HepG2 (cell line): ENCODE results near the gene DCUN1D2. TPM values are rescaled to one million over a fixed set of nuclear protein-coding genes. Genes with fewer than 3 reads are reported as not detected.

ENCODE experiments used
- CENPT ChIP-seq: sonication (generic); formaldehyde crosslinking; IDR thresholded peaks from 2 replicates; pipeline ENCODE4 v1.8.0; 2022; ENCODE audit warnings: low read depth, mild to moderate bottlenecking, moderate library complexity, missing genetic modification reagents
- DR1 ChIP-seq: sonication (generic); formaldehyde crosslinking; IDR thresholded peaks from 2 replicates; pipeline ENCODE4 v1.8.0; 2021; ENCODE audit warnings: mild to moderate bottlenecking, missing genetic modification reagents, inconsistent platforms
- E2F5 ChIP-seq: sonication (generic); formaldehyde crosslinking; conservative IDR thresholded peaks from 2 replicates; pipeline ENCODE4 v1.4.0; 2020; ENCODE audit warnings: missing genetic modification reagents
- FOSL2 ChIP-seq: sonication (generic); formaldehyde crosslinking; IDR thresholded peaks from 2 replicates; pipeline ENCODE4 v1.4.0; 2020; ENCODE audit warnings: missing genetic modification reagents
- KDM4B ChIP-seq: sonication (generic); formaldehyde crosslinking; IDR thresholded peaks from 2 replicates; pipeline ENCODE4 v1.4.0; 2020; ENCODE audit warnings: missing genetic modification reagents
- NR2C2 ChIP-seq: sonication (generic); formaldehyde crosslinking; IDR thresholded peaks from 2 replicates; pipeline ENCODE4 v1.4.0; 2020; ENCODE audit warnings: missing genetic modification reagents, mild to moderate bottlenecking, moderate library complexity, borderline replicate concordance
- PATZ1 ChIP-seq: sonication (generic); formaldehyde crosslinking; IDR thresholded peaks from 2 replicates; pipeline ENCODE4 v1.4.0; 2020; ENCODE audit warnings: missing genetic modification reagents
- PHF8 ChIP-seq: sonication (generic); formaldehyde crosslinking; IDR thresholded peaks from 2 replicates; pipeline ENCODE4 v1.5.0; 2020; ENCODE audit warnings: missing genetic modification reagents
- POGZ ChIP-seq: sonication (generic); formaldehyde crosslinking; IDR thresholded peaks from 2 replicates; pipeline ENCODE4 v1.4.0; 2020; ENCODE audit warnings: mild to moderate bottlenecking, missing genetic modification reagents
- POLR2A ChIP-seq, 2 experiments: IDR thresholded peaks; 2 replicates each; pipeline ENCODE4 v1.6.1; 2011; ENCODE audit warnings: low read depth in 2 of 2, low read length in 2 of 2, mild to moderate bottlenecking in 1 of 2, moderate library complexity in 1 of 2; ENCODE audit not compliant: insufficient read depth in 1 of 2
- PRMT3 ChIP-seq: sonication (generic); formaldehyde crosslinking; IDR thresholded peaks from 2 replicates; pipeline ENCODE4 v1.8.1; 2022; ENCODE audit warnings: low read depth, mild to moderate bottlenecking, moderate library complexity, missing genetic modification reagents, borderline replicate concordance
- TRAFD1 ChIP-seq: sonication (generic); formaldehyde crosslinking; IDR thresholded peaks from 2 replicates; pipeline ENCODE4 v1.5.1; 2020; ENCODE audit warnings: missing genetic modification reagents, mild to moderate bottlenecking, borderline replicate concordance
- ZBTB43 ChIP-seq: sonication (generic); formaldehyde crosslinking; conservative IDR thresholded peaks from 2 replicates; pipeline ENCODE4 v1.4.0; 2020; ENCODE audit warnings: missing genetic modification reagents
- ZNF143 ChIP-seq: sonication (generic); formaldehyde crosslinking; IDR thresholded peaks from 2 replicates; pipeline ENCODE4 v1.4.0; 2020; ENCODE audit warnings: missing genetic modification reagents
- ZNF44 ChIP-seq: sonication (generic); formaldehyde crosslinking; IDR thresholded peaks from 2 replicates; pipeline ENCODE4 v1.5.1; 2020; ENCODE audit warnings: mild to moderate bottlenecking, missing genetic modification reagents
- ZNF451 ChIP-seq: sonication (generic); formaldehyde crosslinking; IDR thresholded peaks from 2 replicates; pipeline ENCODE4 v1.5.0; 2020; ENCODE audit warnings: mild to moderate bottlenecking, missing genetic modification reagents
- ZNF7 ChIP-seq: IDR thresholded peaks from 2 replicates; pipeline ENCODE4 v1.6.1; 2016; ENCODE audit warnings: missing biosample characterization, missing genetic modification reagents
- ZNF761 ChIP-seq: sonication (generic); formaldehyde crosslinking; conservative IDR thresholded peaks from 2 replicates; pipeline ENCODE4 v1.4.0; 2020; ENCODE audit warnings: mild to moderate bottlenecking, missing genetic modification reagents
- ZSCAN25 ChIP-seq: sonication (generic); formaldehyde crosslinking; IDR thresholded peaks from 2 replicates; pipeline ENCODE4 v1.8.0; 2022; ENCODE audit warnings: mild to moderate bottlenecking, missing genetic modification reagents
- polyA plus RNA-seq, 8 experiments: library from polyadenylated mRNA; depleted of rRNA in 3 of 8; stranded (reverse) in 7 of 8; unstranded in 1 of 8; fragments of >200 nt; fragmentation: Illumina TruSeq in 4 of 8; extraction: Trizol in 4 of 8; gene quantifications; 2 replicates each; pipeline versions ENCODE4 v1.2.1 to v1.2.3, GENCODE V29; 2011 to 2016; ENCODE audit warnings: low read depth in 4 of 8, missing spikeins in 1 of 8, mixed read lengths in 1 of 8; ENCODE audit not compliant: insufficient read depth in 1 of 8
- total RNA-seq, 5 experiments: library from RNA; depleted of rRNA; stranded (reverse); fragments of >200 nt; fragmentation: Illumina TruSeq; extraction: Trizol; gene quantifications; 2 replicates each; pipeline ENCODE4 v1.2.3, GENCODE V29; 2016; ENCODE audit warnings: low read depth in 1 of 5
- TF ChIP-seq, protein P1 (sequence below): sonication (generic); formaldehyde crosslinking; IDR thresholded peaks from 2 replicates; pipeline ENCODE4 v1.8.1; 2023; ENCODE audit warnings: mild to moderate bottlenecking, moderate library complexity, missing genetic modification reagents
- TF ChIP-seq, protein P2 (sequence below): IDR thresholded peaks from 2 replicates; pipeline ENCODE4 v1.6.1; 2016; ENCODE audit warnings: control low read depth

Gene DCUN1D2
- total and polyA plus RNA-seq, 2 of the 13 experiments (the other 11 are each of a cell fraction or from before 2014, with no cell fraction given) = 9.1 to 9.6 TPM

DNA sequence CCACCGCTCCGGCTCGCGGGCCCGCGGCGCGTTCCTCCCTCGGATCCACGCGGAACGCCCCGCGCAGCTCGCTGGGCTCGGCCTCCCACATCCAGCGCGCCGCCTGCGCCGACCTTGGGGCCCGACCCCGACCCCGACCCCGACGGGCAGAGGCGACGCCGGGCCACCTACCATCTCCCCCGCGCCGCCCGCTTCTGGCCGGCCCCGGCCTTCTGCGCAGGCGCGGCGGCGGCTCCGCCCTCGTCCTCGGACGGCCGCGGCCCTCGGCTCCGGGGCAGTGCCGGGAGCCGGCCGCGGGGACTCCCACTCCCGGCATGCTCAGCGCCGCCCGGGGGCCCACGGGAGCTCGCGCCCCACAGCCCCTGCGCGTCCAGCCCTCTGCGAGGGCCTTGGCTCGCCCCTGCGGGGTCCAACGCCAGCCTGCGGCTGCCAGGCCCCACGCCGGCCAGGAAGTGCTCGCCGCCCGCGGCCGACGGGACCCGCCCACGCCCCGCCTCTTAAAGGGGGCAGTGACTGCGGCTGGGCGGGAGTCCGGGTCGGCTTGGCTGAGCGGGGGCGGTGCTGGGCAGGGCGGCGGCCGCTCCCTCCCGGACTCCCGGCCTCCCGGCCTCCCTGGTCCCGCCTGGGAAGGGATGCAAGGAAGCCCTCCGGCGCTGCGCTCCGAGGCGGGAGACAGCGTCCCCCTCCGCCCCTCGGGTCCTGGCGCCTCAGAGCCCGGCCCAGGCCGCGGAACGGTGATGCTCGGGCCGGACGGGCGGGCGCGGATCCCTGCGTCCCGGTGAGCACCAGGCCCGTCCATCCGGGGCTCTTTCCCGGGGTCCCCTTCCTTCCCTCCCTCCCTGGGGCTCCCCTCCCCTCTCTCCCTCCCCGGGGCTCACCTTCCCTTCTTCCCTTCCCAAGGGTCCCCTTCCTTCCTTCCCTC is at the start of gene DCUN1D2 (continued):
- TF ChIP-seq POLR2A (IDR thresholded peaks at IDR 0.05; ENCODE audit: insufficient read depth in 1 of 2, low read depth in 2 of 2, low read length in 2 of 2) (peak in 1 of 2 experiments; percentile 44; a peak in 1 of 4 replicates), ZSCAN25 (CRISPR knock-in tag) (peak; percentile 91), FOSL2 (CRISPR knock-in tag) (peak; percentile 9; the same call in 1 of the 2 replicates), PRMT3 (CRISPR knock-in tag) (peak; percentile 31; the same call in 1 of the 2 replicates), ZNF7 (no peak), KDM4B (no peak), NR2C2 (CRISPR knock-in tag) (peak; percentile 63; the same call in 1 of the 2 replicates), PHF8 (peak; percentile 75), CENPT (CRISPR knock-in tag) (no peak), DR1 (CRISPR knock-in tag) (no peak), ZNF44 (0 out of 2 replicates have a peak, but pooled peaks have one; percentile 23), ZNF143 (CRISPR knock-in tag) (peak; percentile 87), ZNF451 (CRISPR knock-in tag) (peak; percentile 42; the same call in 1 of the 2 replicates), E2F5 (CRISPR knock-in tag) (peak; percentile 38), TRAFD1 (CRISPR knock-in tag) (no peak), POGZ (CRISPR knock-in tag) (peak; percentile 61; the same call in 1 of the 2 replicates), ZBTB43 (CRISPR knock-in tag) (peak; percentile 54), ZNF761 (CRISPR knock-in tag) (0 out of 2 replicates have a peak, but pooled peaks have one; percentile 48), PATZ1 (peak; percentile 90)
- TF ChIP-seq, protein P1, sequence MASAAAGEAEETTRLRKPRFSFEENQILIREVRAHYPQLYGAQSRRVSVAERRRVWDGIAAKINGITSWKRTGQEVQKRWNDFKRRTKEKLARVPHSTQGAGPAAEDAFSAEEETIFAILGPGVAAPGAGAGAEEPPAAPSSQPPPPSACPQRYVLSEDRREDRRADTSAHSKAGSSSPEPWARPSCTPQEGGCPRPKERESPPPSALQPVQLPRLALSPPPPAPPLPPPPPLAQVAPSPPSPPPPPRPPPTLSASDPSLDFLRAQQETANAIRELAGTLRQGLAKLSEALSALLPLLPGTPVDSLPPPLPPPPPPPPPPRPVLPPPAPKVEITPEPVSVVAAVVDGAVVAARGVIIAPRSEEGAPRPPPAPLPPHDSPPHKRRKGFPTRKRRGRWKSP (CRISPR knock-in tag) = peak; percentile 79; the same call in 1 of the 2 replicates
- TF ChIP-seq, protein P2, sequence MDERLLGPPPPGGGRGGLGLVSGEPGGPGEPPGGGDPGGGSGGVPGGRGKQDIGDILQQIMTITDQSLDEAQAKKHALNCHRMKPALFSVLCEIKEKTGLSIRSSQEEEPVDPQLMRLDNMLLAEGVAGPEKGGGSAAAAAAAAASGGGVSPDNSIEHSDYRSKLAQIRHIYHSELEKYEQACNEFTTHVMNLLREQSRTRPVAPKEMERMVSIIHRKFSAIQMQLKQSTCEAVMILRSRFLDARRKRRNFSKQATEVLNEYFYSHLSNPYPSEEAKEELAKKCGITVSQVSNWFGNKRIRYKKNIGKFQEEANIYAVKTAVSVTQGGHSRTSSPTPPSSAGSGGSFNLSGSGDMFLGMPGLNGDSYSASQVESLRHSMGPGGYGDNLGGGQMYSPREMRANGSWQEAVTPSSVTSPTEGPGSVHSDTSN (CRISPR knock-in tag) = no peak
